HG02571 (cell line): ENCODE measurements around the gene RMDN2.

Source experiments
- ATAC-seq: cut with Tn5 transposase; IDR thresholded peaks from one replicate; pipeline ENCODE4 v1.9.1; 2021; ENCODE audit warnings: mild to moderate bottlenecking, moderate library complexity; ENCODE audit not compliant: unreplicated experiment

Gene RMDN2

DNA sequence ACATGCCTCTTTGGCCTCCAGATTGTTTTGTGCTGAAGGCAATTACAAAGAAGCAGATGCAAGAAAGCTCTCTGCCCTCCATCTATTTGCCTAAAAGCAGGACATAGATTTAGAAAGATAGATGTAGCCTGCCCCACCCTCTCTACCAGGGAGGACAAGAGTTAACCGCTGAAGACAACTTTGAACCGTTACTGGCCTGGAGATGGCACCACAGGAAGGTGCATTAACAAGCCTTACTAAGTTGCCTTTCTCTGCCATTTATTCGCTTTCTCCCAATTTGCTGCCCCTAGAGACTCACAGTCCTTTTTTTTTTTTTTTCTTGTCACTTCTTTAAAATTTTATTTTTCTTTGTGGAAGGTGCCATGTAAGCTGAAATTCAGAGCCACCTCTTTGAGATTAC lies 28.8 kb upstream of the RMDN2 start:
- ATAC-seq, result no peak

DNA sequence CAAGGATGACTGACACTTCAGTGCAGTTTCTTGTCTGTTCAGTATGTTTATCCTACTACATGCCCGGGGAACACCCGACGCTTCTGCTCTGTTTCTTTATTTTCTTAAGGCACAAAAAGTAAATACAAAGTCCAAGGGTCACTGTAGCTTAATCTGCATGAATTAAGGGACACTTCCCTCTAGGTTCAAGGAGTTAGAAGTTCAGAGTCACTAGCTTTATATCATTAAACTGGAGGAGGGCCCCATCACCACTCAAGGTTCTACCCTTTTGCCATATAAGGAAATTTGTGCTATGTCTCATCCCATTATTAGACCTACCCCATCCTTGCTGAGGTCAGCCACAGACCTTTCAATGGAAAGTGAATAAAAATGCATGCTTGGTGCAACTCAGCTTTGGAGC lies 27.6 kb upstream of the RMDN2 start:
- ATAC-seq, result no peak

DNA sequence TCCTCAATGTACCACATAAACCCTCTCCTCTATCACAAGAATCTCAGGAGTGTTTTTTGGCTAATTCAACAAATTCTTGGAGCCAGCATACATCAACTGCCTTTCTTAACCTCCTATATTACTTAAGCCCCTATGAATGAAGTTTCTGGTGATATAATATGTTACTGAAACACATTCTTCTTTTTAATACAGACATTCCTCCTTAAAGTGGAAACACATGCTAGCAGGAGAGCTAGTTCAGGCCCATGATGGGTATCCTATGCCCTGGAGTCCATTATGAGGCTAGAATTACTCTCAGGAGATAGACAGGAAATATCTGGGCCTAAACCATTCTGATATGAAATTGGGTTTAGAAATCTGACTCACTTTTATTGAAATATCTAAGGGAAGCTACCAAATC lies 26.6 kb upstream of the RMDN2 start:
- ATAC-seq, result no peak

DNA sequence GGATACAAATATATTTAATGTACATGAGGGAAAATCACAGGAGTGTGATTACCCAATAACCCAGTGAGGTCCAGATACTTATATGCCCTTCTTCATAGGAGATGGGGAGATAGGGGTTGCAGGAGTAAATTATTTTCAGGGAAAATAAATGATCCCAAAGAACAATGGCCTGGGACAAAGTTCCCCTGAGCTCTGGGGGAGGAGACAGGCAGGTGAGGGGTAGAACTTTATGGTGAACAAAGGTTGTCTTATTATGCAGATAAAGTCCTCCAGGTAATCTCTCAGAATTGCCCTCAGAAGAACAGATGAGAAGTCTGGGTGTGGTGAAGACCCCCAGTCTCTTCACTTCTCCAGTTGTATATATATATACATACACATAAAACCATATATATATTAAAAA lies 22.1 kb upstream of the RMDN2 start:
- ATAC-seq, result no peak

DNA sequence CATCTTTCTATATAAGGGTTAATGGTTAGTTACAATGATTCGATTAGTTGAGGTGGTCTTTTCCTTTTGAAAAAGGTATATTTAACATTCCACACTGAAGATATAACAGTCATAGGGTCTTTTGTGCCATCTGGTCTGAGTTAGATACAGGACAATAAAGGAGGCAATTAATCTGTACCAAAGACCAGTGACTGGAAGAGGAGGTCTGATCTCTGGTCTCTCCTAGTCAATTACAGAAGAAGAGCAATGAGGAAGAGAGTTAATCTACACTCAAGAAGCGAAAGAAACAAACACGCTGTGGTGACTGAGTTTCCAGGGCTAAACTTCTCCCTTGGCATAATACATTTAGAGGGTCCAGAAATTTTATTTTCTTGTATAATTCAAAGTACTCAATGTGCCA lies 20.7 kb upstream of the RMDN2 start:
- ATAC-seq, result no peak

DNA sequence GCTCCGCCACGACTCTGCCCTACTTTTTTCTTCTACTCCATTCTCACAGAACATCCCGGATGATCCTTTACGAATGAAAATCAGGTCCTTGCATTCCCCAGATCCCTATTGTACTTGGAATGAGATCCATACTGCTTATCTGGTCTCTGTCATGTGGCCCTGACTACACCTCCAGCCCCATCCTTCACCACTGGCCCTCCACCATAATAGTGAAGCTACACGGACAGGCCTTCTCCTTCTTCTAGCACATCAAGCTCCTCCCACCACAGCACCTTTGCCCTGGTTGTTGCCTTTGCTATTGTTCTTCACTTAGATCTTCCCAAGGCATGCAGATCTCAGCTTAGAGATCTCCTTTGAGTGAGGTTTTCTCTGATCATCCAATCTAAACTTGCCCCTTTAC lies 20.1 kb upstream of the RMDN2 start:
- no peak for ATAC-seq

DNA sequence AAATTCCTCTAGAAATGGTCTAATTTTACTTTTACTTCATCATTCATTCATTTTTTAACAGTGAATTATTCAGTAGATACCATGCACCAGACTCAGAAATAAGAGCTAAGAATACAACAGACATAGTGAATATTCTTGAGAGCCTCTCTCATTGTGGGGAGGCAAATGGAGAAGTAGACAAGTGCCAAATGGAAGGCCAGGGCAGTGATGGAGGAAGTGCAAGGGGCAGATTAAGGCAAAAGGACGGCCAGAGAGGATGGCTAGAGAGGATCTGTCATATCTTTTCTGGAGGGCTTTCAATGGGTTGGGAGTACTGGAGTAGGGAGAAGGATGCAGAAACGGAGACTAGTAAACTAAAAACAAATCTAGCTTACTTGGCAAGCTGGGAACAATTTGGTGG lies 19.0 kb upstream of the RMDN2 start:
- ATAC-seq, result no peak

DNA sequence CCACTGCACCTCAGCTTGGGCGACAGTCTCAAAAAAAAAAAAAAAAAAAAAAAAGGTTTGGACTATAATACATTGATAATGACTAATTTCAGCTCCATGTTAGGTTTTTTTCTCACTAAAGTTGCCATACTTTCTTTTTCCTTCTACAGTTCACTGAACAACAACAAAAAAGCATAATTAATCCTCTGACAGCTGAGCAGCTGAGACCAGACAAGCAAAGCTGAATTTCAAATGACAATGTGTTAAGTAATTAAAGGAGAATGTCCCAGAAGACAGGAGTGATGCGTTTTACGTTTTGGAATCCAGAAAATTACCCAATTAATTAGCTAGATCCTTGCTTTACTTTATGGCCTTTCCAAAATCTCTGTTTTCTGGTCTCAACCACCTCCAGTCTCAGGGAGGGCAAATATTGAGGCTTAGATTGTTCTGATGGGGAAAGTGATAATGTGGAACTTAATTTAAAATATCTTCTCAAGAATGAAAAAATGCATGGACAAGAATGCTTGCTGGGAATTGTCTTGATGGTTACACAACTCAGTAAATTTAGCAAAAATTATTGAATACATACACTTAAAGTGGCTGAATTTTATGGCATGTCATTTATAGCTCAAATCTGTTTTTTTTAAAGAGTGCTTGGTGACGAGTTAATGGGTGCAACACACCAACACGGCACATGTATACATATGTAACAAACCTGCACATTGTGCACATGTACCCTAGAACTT lies 17.4 kb upstream of the RMDN2 start:
- ATAC-seq, result no peak

DNA sequence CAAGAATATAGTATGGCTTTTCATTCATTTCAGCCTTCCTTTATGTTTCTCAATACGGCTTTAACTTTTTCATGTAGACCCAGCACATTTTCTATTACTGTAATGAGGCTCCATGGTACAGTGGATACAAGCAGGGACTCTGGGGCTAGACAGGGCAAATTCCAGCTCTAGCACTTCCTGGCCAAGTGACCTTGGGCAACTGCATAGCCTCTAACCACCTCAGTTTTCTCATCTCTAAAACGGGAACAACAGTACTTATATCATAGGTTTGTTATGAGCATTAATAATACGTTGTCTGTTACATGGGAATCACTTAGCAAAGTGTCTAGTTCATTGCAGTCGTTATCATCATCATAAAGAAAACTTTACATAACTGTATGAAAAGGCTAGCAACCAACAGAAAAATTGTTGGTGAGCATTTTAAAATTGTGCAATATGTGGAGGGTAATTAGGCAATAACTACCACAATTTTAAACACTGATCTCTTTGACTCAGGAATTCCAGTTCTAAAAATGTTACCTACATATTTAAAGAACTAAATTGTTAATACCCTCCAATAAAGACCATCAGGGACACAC lies 13.7 kb upstream of the RMDN2 start:
- no peak for ATAC-seq

DNA sequence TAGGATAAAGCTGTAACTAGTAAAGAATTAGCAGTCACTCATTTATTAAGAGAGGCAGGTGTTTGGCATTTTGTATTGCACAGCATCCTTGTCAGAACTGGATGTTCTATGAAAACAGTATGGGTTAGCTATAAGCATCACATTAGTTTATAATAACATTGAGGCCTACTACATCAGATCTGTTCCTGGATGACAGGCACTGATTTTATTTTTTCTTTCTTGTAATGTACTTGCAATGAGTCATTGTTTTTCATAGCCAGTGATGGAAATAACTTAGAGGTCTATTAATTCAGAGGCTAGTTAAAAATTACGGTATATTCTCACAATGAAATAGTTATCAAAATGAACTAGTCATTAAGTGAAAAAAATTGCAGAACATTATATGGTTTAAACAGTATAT lies 13.0 kb upstream of the RMDN2 start:
- ATAC-seq, result no peak

DNA sequence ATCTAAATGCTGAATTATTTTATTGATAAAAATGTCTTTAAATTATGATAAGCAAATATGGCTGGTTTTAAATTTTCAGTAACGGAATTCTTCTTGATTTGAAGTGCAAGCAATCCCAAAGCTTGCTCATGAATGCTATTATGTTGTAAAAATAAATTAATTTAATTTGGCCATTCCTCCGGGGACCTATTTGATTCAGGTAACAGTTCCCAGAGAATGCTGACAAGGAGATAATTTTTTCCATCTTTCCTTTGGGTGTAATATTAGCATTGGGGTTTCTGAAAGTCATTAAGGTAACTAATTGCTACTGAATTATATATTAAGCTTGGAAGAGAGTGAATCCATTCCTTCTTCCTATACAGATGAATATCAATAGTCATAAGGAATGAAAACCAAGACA lies 12.5 kb upstream of the RMDN2 start:
- no peak for ATAC-seq

DNA sequence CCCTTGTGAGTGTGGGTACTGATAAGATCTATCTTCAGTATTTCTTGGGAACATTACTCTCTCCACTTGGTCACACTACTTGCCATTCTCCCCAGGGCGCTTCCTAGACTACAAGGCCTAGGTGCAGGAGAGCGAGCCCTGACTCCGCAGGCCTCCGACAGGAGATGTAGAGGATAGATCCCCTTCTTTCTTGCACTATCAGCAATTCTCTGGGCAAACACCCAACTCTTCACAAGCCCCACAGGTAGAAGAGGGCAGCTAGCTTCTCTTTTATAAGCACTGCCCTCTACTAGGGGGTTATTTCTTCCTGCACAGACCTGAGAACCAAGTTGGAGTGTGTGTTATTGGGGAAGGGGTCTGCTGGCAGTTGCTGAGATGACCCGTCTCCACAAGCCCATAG lies 10.7 kb upstream of the RMDN2 start:
- no peak for ATAC-seq

DNA sequence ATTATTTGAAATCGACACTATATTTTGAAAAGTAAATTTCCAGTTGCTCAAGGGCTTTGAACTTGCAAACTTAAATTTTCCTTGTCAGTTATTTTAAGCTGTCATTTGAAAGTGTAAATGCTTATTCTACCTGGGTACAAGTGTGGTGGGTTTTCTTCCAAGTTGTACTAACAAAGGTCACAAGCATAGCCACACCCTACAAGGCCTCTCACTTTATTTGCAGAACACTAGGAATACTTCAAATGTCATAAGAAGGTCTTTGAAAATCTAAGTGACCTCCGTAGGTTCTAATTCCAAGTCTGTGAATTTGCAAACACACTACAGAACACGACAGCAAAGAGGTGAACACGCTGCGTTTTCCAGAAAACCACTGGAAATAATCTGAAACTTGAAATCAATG lies 9.3 kb upstream of the RMDN2 start:
- ATAC-seq, result no peak

DNA sequence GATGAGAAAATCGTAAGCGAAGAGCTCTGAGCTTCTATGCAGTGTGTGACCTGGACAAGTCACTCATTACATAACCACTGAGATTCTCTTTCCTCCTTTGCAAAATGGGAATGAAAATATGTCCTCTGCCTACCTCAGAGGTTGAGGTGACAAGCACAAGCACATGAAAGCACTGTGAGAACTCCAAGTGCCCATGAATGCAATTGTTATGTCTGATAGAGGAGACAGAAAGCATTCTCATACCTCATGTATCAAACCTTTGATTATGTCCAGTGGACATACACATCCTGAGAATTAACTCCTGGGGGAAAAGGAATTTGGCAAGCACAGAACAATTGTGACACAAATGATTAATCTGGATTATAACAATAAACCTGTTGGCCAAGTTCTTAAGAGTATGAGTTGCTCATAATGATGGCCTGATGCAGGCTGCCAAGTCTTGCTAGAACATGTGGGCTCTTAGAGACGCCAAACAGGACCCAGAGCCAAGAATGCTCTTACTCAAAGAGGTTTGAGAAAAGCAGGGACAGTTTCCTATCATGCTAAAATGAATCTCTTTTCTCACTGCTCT lies 8.5 kb upstream of the RMDN2 start:
- ATAC-seq, result no peak

DNA sequence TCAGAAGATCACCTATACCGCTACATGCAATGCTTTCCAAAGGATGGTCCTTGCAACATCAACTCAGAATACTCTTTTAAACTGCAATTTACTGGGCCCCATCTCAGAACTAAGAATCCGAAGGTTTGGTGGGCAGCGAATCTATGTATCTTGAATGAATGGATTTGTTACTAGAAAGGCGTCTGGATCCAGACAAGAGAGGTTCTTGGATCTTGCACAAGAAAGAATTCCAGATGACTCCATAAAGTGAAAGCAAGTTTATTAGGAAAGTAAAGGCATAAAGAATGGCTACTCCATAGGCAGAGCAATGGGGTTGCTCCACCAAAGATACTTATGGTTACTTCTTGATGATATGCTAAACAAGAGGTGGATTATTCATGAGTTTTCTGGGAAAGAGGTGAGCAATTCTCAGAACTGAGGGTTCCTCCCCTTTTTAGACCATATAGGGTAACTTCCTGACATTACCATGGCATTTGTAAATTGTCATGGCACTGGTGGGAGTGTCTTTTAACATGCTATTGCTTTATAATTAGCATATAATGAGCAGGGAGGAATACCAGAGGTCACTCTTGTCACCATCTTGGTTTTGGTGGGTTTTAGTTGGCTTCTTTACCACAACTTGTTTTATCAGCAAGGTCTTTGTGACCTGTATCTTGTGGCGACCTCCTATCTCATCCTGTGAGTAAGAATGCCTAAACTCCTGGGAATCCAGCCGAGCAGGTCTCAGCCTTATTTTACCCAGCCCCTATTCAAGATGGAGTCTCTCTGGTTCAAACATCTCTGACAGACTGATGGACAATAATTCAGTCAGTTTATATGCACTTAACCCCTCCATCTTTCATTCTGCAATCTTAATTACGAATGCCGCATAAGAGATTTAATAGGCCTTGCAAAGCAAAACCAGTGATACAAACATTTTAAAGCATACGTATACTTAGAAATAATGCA lies 7.5 kb upstream of the RMDN2 start:
- ATAC-seq, result no peak

DNA sequence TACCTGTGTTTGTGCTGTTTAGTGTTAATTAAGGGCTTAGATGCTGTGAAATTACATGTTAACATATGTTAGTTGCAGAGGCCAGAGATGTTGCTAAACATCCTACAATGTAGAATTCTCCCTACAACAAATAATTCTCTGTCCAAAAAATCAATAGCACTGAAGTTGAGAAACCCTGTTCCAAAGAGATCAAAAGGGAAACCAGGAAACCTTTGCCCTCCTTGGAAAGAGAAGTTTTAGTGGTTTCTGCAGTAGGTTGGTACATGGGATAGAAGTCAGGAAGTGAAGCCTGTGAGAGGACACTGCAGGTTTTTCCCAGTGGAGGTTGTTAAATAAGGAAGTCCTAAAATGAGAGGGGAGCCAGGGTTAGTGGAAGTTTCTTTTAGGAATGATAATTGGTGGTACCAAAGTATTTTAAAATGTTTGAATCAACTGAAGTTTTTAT lies 6.3 kb upstream of the RMDN2 start:
- no peak for ATAC-seq

DNA sequence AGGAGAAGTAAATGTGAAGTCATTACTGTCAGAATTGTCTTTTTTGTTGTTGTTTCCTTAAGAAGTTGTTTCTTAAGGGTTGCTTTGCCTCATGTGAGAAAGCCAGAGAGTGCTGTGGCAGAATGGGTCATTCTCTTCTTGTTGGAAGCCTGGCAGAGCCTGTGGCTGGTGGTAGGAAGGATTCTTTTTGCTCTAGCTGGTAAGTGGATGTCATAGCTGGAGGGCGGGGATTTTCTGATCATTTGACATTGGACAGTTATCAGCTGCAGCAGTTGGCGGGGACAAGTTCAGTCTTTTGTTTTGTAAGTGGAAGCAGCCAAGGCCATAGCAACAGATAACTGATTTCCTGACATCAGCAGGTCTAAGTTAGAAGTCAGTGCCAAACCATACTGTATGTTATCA lies 5.5 kb upstream of the RMDN2 start:
- no peak for ATAC-seq

DNA sequence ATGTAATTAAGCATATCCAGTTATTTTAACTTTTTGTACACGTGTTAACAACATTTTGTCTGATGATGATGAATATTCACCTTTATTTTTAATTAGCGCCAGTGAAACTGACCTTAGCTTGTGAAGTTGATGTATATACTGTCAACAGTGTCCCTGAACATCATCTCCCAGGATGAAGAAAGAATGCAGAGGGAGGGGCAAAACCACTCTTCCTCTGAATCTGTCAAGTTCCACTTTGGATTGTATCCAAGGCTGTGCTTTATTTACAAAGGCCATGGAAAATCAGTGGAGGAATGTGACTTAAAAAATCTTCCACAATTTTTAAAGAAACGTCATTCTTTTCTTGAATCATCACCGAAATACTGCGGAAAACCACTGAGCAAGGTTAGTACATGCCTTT lies 4.5 kb upstream of the RMDN2 start:
- no peak for ATAC-seq

DNA sequence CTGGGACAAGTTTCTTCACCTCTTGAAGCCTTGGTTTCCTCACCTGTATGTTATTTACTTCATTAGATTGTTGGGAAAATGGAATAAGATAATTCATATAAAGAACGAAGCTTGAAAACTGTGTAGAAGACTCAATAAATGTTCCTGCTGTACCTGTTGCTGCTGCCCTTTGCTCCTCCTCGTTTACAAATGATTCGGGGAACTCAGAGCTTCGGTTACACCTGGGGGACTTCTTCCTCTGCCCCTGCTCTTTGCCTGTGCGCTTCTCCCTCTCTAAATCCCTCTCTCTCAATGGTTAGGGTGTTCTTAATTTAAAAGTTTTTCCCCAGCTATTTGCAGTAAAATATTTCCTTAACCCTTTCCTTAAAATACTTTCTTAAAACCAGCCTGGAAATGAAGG lies 3.3 kb upstream of the RMDN2 start:
- ATAC-seq, result no peak

DNA sequence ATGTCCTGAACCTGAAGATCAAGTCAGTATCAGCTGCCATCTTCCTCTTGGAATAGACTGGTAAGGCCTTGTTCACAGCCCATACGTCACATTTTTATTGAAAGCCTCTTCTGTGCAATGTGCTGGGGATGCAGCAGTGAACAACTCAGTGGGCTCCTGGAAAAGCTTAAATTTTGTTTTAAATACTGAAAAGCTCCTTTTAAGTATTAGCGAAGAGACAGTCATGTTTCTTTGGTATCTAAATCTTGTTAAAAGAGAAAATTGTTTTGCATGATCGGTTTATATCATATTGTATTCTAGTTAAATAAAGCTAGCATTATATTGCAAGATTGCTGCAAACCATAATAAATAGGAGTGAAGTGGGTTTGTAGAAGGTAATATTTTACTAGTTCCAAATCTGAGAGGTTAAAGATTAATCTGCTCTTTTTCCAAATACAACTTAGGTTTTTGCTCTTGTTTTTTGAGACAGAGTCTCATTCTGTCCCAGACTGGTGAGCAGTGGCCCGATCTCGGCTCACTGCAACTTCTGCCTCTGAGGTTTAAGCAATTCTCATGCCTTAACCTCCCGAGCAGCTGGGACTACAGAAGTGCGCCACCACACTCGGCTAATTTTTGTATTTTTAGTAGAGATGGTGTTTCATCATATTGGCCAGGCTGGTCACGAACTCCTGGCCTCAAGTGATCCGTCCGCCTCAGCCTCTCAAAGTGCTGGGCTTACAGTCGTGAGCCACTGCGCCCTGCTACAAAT lies 1.6 kb upstream of the RMDN2 start:
- ATAC-seq, result no peak

DNA sequence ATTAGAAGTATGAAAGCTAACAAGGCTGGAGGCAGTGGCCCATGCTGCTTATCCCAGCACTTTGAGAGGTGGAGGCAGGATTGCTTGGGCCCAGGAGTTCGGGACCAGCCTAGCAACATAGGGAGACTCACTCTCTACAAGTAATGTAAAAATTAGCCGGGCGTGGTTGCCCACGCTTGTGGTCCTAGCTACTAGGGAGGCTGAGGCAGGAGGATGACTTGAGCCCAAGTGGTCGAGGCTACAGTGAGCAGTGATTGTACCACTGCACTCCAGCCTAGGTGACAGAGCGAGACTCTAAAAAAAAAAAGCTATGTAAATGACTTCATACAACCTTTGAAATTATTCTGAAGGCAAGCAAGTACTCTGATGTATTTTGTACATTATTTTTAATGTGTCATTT lies 1.5 kb downstream of the RMDN2 start:
- no peak for ATAC-seq
